Measurements from ENCODE around the gene GRK5.

Gene GRK5

DNA sequence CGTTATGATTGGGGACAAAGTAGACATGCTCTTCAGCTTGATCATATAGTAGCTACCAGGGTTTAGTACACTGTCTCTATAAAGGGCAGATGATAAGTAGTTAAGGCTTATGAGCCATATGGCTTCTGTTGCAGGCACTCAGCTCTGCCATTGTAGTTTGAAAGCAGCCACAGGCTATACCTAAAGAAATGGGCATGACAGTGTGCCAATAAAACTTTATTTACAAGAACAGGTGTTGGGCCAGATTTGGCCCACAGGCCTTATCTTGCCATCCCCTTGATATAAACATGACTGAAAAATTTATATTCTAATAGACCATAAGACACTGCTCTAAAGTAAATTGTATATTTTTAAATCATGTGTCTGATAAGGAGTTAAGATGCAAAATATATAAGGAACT lies 36.6 kb downstream of the GRK5 start:
- H3K27ac ChIP-seq: no peak overlapping the region
- TF ChIP-seq, protein P1, sequence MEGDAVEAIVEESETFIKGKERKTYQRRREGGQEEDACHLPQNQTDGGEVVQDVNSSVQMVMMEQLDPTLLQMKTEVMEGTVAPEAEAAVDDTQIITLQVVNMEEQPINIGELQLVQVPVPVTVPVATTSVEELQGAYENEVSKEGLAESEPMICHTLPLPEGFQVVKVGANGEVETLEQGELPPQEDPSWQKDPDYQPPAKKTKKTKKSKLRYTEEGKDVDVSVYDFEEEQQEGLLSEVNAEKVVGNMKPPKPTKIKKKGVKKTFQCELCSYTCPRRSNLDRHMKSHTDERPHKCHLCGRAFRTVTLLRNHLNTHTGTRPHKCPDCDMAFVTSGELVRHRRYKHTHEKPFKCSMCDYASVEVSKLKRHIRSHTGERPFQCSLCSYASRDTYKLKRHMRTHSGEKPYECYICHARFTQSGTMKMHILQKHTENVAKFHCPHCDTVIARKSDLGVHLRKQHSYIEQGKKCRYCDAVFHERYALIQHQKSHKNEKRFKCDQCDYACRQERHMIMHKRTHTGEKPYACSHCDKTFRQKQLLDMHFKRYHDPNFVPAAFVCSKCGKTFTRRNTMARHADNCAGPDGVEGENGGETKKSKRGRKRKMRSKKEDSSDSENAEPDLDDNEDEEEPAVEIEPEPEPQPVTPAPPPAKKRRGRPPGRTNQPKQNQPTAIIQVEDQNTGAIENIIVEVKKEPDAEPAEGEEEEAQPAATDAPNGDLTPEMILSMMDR (IDR thresholded peaks at IDR 0.05): no peak
- no peak for TF ChIP-seq ZFX (IDR thresholded peaks at IDR 0.05; ENCODE audit: borderline replicate concordance)

- H3K27ac ChIP-seq: no peak overlapping the region
- TF ChIP-seq, protein P1 (IDR thresholded peaks at IDR 0.05): no peak
- TF ChIP-seq ZFX (IDR thresholded peaks at IDR 0.05; ENCODE audit: borderline replicate concordance): no peak
Observed at GRCh38 chr10:119245272-119245671, 37.9 kb downstream of the GRK5 start.

GRCh38 chr10:119246862-119247549 lies 39.6 kb downstream of the GRK5 start:
- H3K27ac ChIP-seq: no peak overlapping the region
- no peak for TF ChIP-seq ZFX (IDR thresholded peaks at IDR 0.05; ENCODE audit: borderline replicate concordance)
- TF ChIP-seq, protein P1 (IDR thresholded peaks at IDR 0.05): no peak

- no peak overlapping the region for H3K27ac ChIP-seq
- no peak for TF ChIP-seq ZFX (IDR thresholded peaks at IDR 0.05; ENCODE audit: borderline replicate concordance)
- TF ChIP-seq, protein P1 (IDR thresholded peaks at IDR 0.05): no peak
Observed at GRCh38 chr10:119247550-119247894, 40.2 kb downstream of the GRK5 start.

- H3K27ac ChIP-seq: no peak overlapping the region
- no peak for TF ChIP-seq ZFX (IDR thresholded peaks at IDR 0.05; ENCODE audit: borderline replicate concordance)
Observed at GRCh38 chr10:119248184-119248583, 40.8 kb downstream of the GRK5 start.

GRCh38 chr10:119248681-119249080 lies 41.3 kb downstream of the GRK5 start:
- no peak overlapping the region for H3K27ac ChIP-seq

DNA sequence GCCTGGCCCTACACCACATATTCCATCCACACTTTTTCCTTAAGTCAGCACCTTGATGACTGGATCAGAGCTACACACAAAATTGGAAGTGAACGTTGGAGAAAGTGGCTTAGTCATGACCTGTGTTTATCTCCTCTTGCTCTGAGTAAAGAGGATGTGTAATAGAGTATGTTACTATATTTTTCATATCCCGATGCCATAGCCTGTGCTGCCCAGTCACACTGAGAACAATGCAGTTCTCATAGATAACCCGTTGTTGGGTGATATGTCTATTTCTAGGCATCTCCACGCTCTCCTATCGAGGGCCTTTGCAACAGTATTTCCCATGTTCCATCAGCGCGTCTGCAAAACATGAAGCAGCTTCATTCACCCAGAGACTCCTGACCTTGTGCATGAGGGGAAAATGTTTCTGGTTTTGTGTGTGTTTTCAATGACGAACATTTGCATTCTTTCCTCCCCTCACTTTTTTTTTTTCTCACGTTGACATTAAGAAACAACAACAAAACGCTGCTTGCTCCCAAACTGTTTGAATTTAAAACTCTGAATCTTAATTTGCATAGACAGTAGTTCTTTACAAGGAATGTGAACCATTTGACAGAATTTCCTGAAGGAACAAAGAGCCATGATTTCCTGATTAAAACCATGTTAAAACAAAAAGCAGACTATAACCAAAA lies 43.4 kb downstream of the GRK5 start:
- H3K27ac ChIP-seq: no peak overlapping the region
- no peak for TF ChIP-seq ZFX (IDR thresholded peaks at IDR 0.05; ENCODE audit: borderline replicate concordance)
- TF ChIP-seq, protein P1 (IDR thresholded peaks at IDR 0.05): no peak

More at GRCh38 chr10:119248681-119249080, 41.3 kb downstream of the GRK5 start:
- TF ChIP-seq, protein P1 (IDR thresholded peaks at IDR 0.05): no peak
- no peak for TF ChIP-seq ZFX (IDR thresholded peaks at IDR 0.05; ENCODE audit: borderline replicate concordance)
